H1 (cell line): ENCODE measurements around the gene DAW1. TPM values are rescaled to one million over a fixed set of nuclear protein-coding genes. Genes with fewer than 3 reads are reported as not detected.

ENCODE experiments used
- CTCF ChIA-PET: fragments of 300-600 bp; sonication (Branson Sonifier 250); formaldehyde crosslinking; loops from one replicate; lab custom pipeline; 2021; ENCODE audit not compliant: partially characterized antibody; lab: Charles Lee
- POLR2A ChIA-PET: fragments of 300-600 bp; sonication (Branson Sonifier 250); formaldehyde crosslinking; loops from one replicate; lab custom pipeline; 2021; ENCODE audit warnings: inconsistent platforms; ENCODE audit not compliant: partially characterized antibody; lab: Charles Lee
- DNase-seq, 2 experiments: peaks; one replicate each; pipeline versions ENCODE4 v3.0.0 to v3.0.0-alpha.2; 2010 to 2022; ENCODE audit warnings: low spot score in 2 of 2, low read depth in 1 of 2, mixed read lengths in 1 of 2
- FAIRE-seq: peaks from 2 replicates; lab custom pipeline; 2011; peaks lifted over from hg19 to GRCh38; lab: Jason Lieb, UNC
- H2AFZ ChIP-seq: 2 replicates; pipeline ENCODE4 v1.8.1; 2012; ENCODE audit warnings: low read length, inconsistent platforms
- H2AK5ac ChIP-seq: 2 replicates; pipeline ENCODE4 v1.6.1; 2013; ENCODE audit warnings: low read depth, low read length
- H2BK120ac ChIP-seq: replicated peaks from 2 replicates; pipeline ENCODE3; 2013; ENCODE audit warnings: low read depth, low read length, inconsistent platforms
- H2BK12ac ChIP-seq: 2 replicates; pipeline ENCODE4 v1.6.1; 2013; ENCODE audit warnings: low read depth, low read length
- H2BK15ac ChIP-seq: 2 replicates; pipeline ENCODE4 v1.6.1; 2013; ENCODE audit warnings: low read length
- H2BK20ac ChIP-seq: 2 replicates; pipeline ENCODE4 v1.6.1; 2013; ENCODE audit warnings: low read length
- H2BK5ac ChIP-seq: 2 replicates; pipeline ENCODE4 v1.6.1; 2013; ENCODE audit warnings: low read depth, low read length
- H3K14ac ChIP-seq: 2 replicates; pipeline ENCODE4 v1.6.1; 2013; ENCODE audit warnings: inconsistent platforms; ENCODE audit not compliant: insufficient read length
- H3K18ac ChIP-seq: 2 replicates; pipeline ENCODE4 v1.6.1; 2013; ENCODE audit warnings: low read length; ENCODE audit errors: extremely low read depth
- H3K23ac ChIP-seq: 2 replicates; pipeline ENCODE4 v1.6.1; 2013; ENCODE audit warnings: inconsistent platforms; ENCODE audit not compliant: insufficient read length
- H3K23me2 ChIP-seq: 2 replicates; pipeline ENCODE4 v1.6.1; 2013; ENCODE audit warnings: low read depth, low read length
- H3K27ac ChIP-seq: 2 replicates; pipeline ENCODE4 v1.6.1; 2011; ENCODE audit warnings: low read depth, low read length, inconsistent platforms
- H3K27me3 ChIP-seq, 4 experiments: replicated peaks in 1 of 4; 1 replicate in 1 of 4; 2 replicates in 3 of 4; pipeline versions ENCODE4 v1.6.1 to v1.8.1; 2011 to 2013; ENCODE audit warnings: low read length in 3 of 4, mild to moderate bottlenecking in 3 of 4, inconsistent platforms in 2 of 4, mixed read lengths in 2 of 4, moderate library complexity in 1 of 4; ENCODE audit not compliant: control insufficient read depth in 3 of 4, insufficient read depth in 3 of 4; ENCODE audit errors: extremely low read depth in 1 of 4
- H3K36me3 ChIP-seq, 4 experiments: 2 replicates each; pipeline versions ENCODE4 v1.6.1 to v1.8.1; 2011 to 2013; ENCODE audit warnings: mild to moderate bottlenecking in 4 of 4, low read length in 3 of 4, moderate library complexity in 2 of 4, control low read depth in 1 of 4, inconsistent platforms in 1 of 4; ENCODE audit not compliant: insufficient read depth in 4 of 4, control insufficient read depth in 2 of 4
- H3K4ac ChIP-seq: replicated peaks from 2 replicates; pipeline ENCODE3; 2013; ENCODE audit warnings: low read length, low read depth, mixed read lengths, inconsistent platforms; ENCODE audit not compliant: insufficient read length
- H3K4me1 ChIP-seq, 4 experiments: replicated peaks in 1 of 4; 1 replicate in 1 of 4; 2 replicates in 3 of 4; pipeline versions ENCODE4 v1.6.1 to v1.8.1; 2011 to 2013; ENCODE audit warnings: low read length in 3 of 4, inconsistent platforms in 2 of 4, mixed read lengths in 1 of 4; ENCODE audit not compliant: insufficient read depth in 4 of 4, control insufficient read depth in 3 of 4
- H3K4me2 ChIP-seq, 2 experiments: 2 replicates each; pipeline versions ENCODE4 v1.6.1 to v1.8.1; 2011 to 2013; ENCODE audit warnings: low read depth in 2 of 2, low read length in 2 of 2, control low read depth in 1 of 2, inconsistent platforms in 1 of 2, mild to moderate bottlenecking in 1 of 2; ENCODE audit not compliant: insufficient read depth in 1 of 2
- H3K4me3 ChIP-seq, 4 experiments: fragments of 200-600, 300-600 bp in 1 of 4; sonication (generic), shearing (Covaris generic), sonication (Bioruptor Twin) in 1 of 4; 2 replicates each; pipeline versions ENCODE4 v1.5.1 to v1.8.1; 2011 to 2016; ENCODE audit warnings: low read length in 4 of 4, low read depth in 3 of 4, control low read depth in 2 of 4, inconsistent platforms in 2 of 4, mild to moderate bottlenecking in 2 of 4, mixed read lengths in 1 of 4, moderate library complexity in 1 of 4; ENCODE audit not compliant: insufficient read depth in 2 of 4; ENCODE audit errors: extremely low read depth in 1 of 4
- H3K56ac ChIP-seq: replicated peaks from 2 replicates; pipeline ENCODE3; 2013; ENCODE audit warnings: low read depth, mild to moderate bottlenecking, mixed read lengths, low read length, inconsistent platforms; ENCODE audit not compliant: insufficient read length
- H3K79me1 ChIP-seq: 2 replicates; pipeline ENCODE4 v1.6.1; 2013; ENCODE audit warnings: low read depth, low read length, control low read depth
- H3K79me2 ChIP-seq, 2 experiments: 2 replicates each; pipeline versions ENCODE4 v1.6.1 to v1.8.1; 2012 to 2013; ENCODE audit warnings: low read length in 2 of 2, mild to moderate bottlenecking in 2 of 2, inconsistent platforms in 1 of 2; ENCODE audit not compliant: insufficient read depth in 2 of 2, control insufficient read depth in 1 of 2
- H3K9ac ChIP-seq, 4 experiments: replicated peaks in 1 of 4; 1 replicate in 1 of 4; 2 replicates in 3 of 4; pipeline versions ENCODE4 v1.6.1 to v1.8.1; 2011 to 2013; ENCODE audit warnings: low read depth in 3 of 4, low read length in 3 of 4, control low read depth in 2 of 4, mild to moderate bottlenecking in 2 of 4, moderate library complexity in 2 of 4, inconsistent platforms in 1 of 4; ENCODE audit errors: extremely low read depth in 1 of 4
- H3K9me3 ChIP-seq, 2 experiments: 2 replicates each; pipeline versions ENCODE4 v1.6.1 to v1.8.1; 2012 to 2013; ENCODE audit warnings: mild to moderate bottlenecking in 2 of 2, moderate library complexity in 2 of 2, control low read depth in 1 of 2, inconsistent platforms in 1 of 2, low read depth in 1 of 2, low read length in 1 of 2, mixed read lengths in 1 of 2; ENCODE audit not compliant: insufficient read depth in 2 of 2
- H4K20me1 ChIP-seq, 2 experiments: replicated peaks in 1 of 2; 2 replicates each; pipeline versions ENCODE3 to v1.8.1; 2011 to 2013; ENCODE audit warnings: inconsistent platforms in 2 of 2, low read length in 2 of 2, mild to moderate bottlenecking in 1 of 2; ENCODE audit not compliant: insufficient read depth in 2 of 2, control insufficient read depth in 1 of 2
- H4K5ac ChIP-seq: 2 replicates; pipeline ENCODE4 v1.6.1; 2013; ENCODE audit warnings: low read length, low read depth, mixed read lengths, inconsistent platforms; ENCODE audit not compliant: insufficient read length
- H4K8ac ChIP-seq: 2 replicates; pipeline ENCODE4 v1.8.0; 2013; ENCODE audit warnings: mild to moderate bottlenecking, moderate library complexity, low read length, inconsistent platforms; ENCODE audit not compliant: insufficient read depth; ENCODE audit errors: extremely low read depth
- H4K91ac ChIP-seq: replicated peaks from 2 replicates; pipeline ENCODE3; 2013; ENCODE audit warnings: low read length, mixed read lengths, inconsistent platforms; ENCODE audit not compliant: insufficient read length
- BCL11A ChIP-seq, 2 experiments: IDR thresholded peaks; one replicate each; pipeline ENCODE4 v1.6.1; 2011; ENCODE audit warnings: low read depth in 2 of 2, low read length in 2 of 2, mild to moderate bottlenecking in 2 of 2
- FOSL1 ChIP-seq: IDR thresholded peaks from 2 replicates; pipeline ENCODE4 v1.6.1; 2011; ENCODE audit warnings: mild to moderate bottlenecking, low read depth, low read length, moderate library complexity; ENCODE audit not compliant: insufficient read depth
- PHF8 ChIP-seq: fragments of 200-600 bp; sonication (generic); conservative IDR thresholded peaks from 2 replicates; pipeline ENCODE4 v1.7.1; 2012; ENCODE audit warnings: low read depth, mild to moderate bottlenecking, inconsistent platforms, low read length, moderate library complexity
- SAP30 ChIP-seq: fragments of 300-600 bp; sonication (generic); IDR thresholded peaks from 2 replicates; pipeline ENCODE4 v1.7.1; 2012; ENCODE audit warnings: low read length, moderate library complexity, mild to moderate bottlenecking, inconsistent platforms; ENCODE audit not compliant: insufficient read depth, insufficient replicate concordance
- SP1 ChIP-seq: IDR thresholded peaks from 2 replicates; pipeline ENCODE4 v1.6.1; 2011; ENCODE audit warnings: low read depth, low read length
- TBP ChIP-seq: IDR thresholded peaks from 2 replicates; pipeline ENCODE4 v1.6.1; 2011; ENCODE audit warnings: low read depth, low read length, improper control_type of control experiment
- ZNF274 ChIP-seq: IDR thresholded peaks from 2 replicates; pipeline ENCODE4 v1.7.0; 2012; ENCODE audit warnings: low read length, borderline replicate concordance; ENCODE audit errors: extremely low read depth
- WGBS, 2 experiments: shearing (Covaris generic) in 1 of 2; methylation state at CpG; one replicate each; pipeline versions ENCODE4 v1.1.6 to v1.1.7; 2013 to 2015; ENCODE audit warnings: low lambda C conversion rate in 2 of 2, mixed read lengths in 2 of 2, inconsistent platforms in 1 of 2, low coverage in 1 of 2, missing lambda C conversion rate in 1 of 2; ENCODE audit not compliant: insufficient replicate concordance in 2 of 2, insufficient coverage in 1 of 2, insufficient read length in 1 of 2; ENCODE audit errors: extremely low coverage in 1 of 2, missing lambda C conversion rate in 1 of 2; 5-methylcytosine and 5-hydroxymethylcytosine counted together
- polyA plus RNA-seq, 7 experiments: library from polyadenylated mRNA; depleted of rRNA in 3 of 7; stranded (reverse) in 5 of 7; unstranded in 2 of 7; fragments of >200 nt in 5 of 7; fragments of 200-250 nt in 2 of 7; gene quantifications; 1 replicate in 5 of 7; 2 replicates in 1 of 7; 4 replicates in 1 of 7; pipeline versions ENCODE4 v1.2.1 to v1.2.3, GENCODE V29; 2011 to 2013; ENCODE audit warnings: missing spikeins in 2 of 7, mixed read lengths in 2 of 7
- total RNA-seq: library from RNA; stranded (reverse); fragmentation: NEBNext Ultra II Directional; extraction: Animal tissue kit (Norgen Biotek cat#: 25700); gene quantifications from 2 replicates; pipeline ENCODE4 v1.2.1, GENCODE V29; 2021

The DAW1 gene
- total and polyA plus RNA-seq, 2 of the 8 experiments (the other 6 are each of a cell fraction or from before 2014, with no cell fraction given) = 0.44 to 1.4 TPM

DNA sequence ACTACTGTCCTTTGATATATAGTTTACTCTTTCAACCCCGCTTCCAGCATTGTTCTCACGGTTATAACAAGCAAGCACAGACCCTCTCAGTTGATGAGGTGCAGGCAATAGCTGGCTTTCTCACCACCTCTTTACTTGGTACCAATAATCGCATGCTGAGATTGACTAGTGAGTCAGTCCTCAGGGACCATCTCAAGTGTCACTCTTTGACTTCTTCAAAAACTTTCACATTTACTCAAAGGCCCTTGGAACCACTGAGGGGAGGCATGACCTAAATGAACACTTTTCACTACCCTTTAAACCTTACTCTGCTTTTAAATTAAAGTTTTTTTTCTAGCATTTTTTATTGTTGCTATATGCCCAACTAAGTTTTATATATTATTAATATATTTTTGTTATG, 101.8 kb downstream of the DAW1 start:
- TF ChIP-seq TBP (no peak), PHF8 (no peak), BCL11A (IDR thresholded peaks at IDR 0.05; ENCODE audit: low read depth in 2 of 2, low read length in 2 of 2) (no peak), ZNF274 (no peak), FOSL1 (no peak), SAP30 (no peak), SP1 (no peak)
- TF ChIP-seq, all 59 proteins: peak for 0
- Histone ChIP-seq H3K9me3 (no peaks in the 10 kb centered on the region), H3K79me1 (no peaks in the 10 kb centered on the region), H2BK15ac (no peak overlapping the region), H4K5ac (no peak overlapping the region), H3K56ac (no peak overlapping the region), H3K23me2 (no peaks in the 10 kb centered on the region), H3K18ac (no peak overlapping the region), H4K8ac (no peak overlapping the region), H3K27ac (no peak overlapping the region), H3K23ac (no peak overlapping the region), H2AK5ac (no peak overlapping the region), H2BK5ac (no peak overlapping the region), H4K91ac (no peak overlapping the region), H3K4me2 (no peak overlapping the region), H3K9ac (no peak overlapping the region), H3K4ac (no peak overlapping the region), H3K14ac (no peak overlapping the region), H2BK120ac (no peak overlapping the region), H3K36me3 (no peaks in the 10 kb centered on the region), H4K20me1 (no peaks in the 10 kb centered on the region), H3K79me2 (no peaks in the 10 kb centered on the region), H3K4me1 (no peaks in the 10 kb centered on the region), H2AFZ (no peak overlapping the region), H2BK12ac (no peak overlapping the region), H3K4me3 (no peak overlapping the region), H2BK20ac (no peak overlapping the region), H3K27me3 (no peaks in the 10 kb centered on the region)
- 89% methylated on average over 3 of the region's 3 CpGs; no CpG with 5 or more reads in 1 of the 2 experiments for WGBS, 2 experiments
- ChIA-PET CTCF (interaction anchor here (0.7 kb wide), 1 partner anchor 99 kb away, joined by 3 read pairs; no protein-coding TSS in a partner anchor), POLR2A (no interaction called here)
- DNase-seq (no peak), FAIRE-seq (no peak)
